ENCODE data around the gene ACTR3. TPM values are rescaled to one million over a fixed set of nuclear protein-coding genes. Genes with fewer than 3 reads are reported as not detected.

Gene ACTR3
- total and polyA plus RNA-seq, 2 of the 4 experiments (the other 2 are of a cell fraction), result 246 to 307 TPM

GRCh38 chr2:113930448-113930847, 40.6 kb downstream of the ACTR3 start:
- ATAC-seq (ENCODE audit: low read depth) (peak; percentile 52; the same call in 1 of the 2 replicates), DNase-seq (peak; percentile 39)
- Histone ChIP-seq H3K4ac (ENCODE audit: low read depth, low read length) (no peak overlapping the region), H2AK9ac (replicated peaks; ENCODE audit: low read depth, low read length, poor library complexity) (no peak overlapping the region), H3K14ac (replicated peaks; ENCODE audit: low read depth, low read length) (no peak overlapping the region), H2AK5ac (ENCODE audit: low read depth, low read length) (no peak overlapping the region), H3K9me1 (ENCODE audit: insufficient read depth, low read length) (peaks cover 2% of the 10 kb centered on the region; the same call in 1 of the 2 replicates), H3K27me3 (ENCODE audit: control insufficient read depth, insufficient read depth, low read length) (no peaks in the 10 kb centered on the region), H2BK5ac (ENCODE audit: low read depth, low read length, poor library complexity, severe bottlenecking) (peak overlapping the region; percentile 4), H3K4me3 (ENCODE audit: insufficient read depth, low read depth, low read length) (no peak overlapping the region), H2AFZ (replicated peaks; ENCODE audit: low read length, poor library complexity) (no peak overlapping the region), H2BK120ac (ENCODE audit: low read depth, low read length) (no peak overlapping the region), H3K9me3 (ENCODE audit: control insufficient read depth, insufficient read depth, low read length) (no peaks in the 10 kb centered on the region), H3K79me1 (ENCODE audit: low read depth in 1 of 2, low read length in 2 of 2) (peaks cover 14 to 40% of the 10 kb centered on the region in 2 experiments), H3K56ac (ENCODE audit: extremely low read depth, insufficient read depth, low read length) (no peak overlapping the region), H3K36me3 (ENCODE audit: control insufficient read depth, insufficient read depth, low read length) (peaks cover 53% of the 10 kb centered on the region), H3K9ac (ENCODE audit: low read depth, low read length) (no peak overlapping the region), H4K5ac (ENCODE audit: low read depth, low read length) (no peak overlapping the region), H3K18ac (ENCODE audit: low read depth, low read length) (peak overlapping the region; percentile 41; the same call in 1 of the 2 replicates), H3K27ac (ENCODE audit: insufficient read depth, low read length) (no peak overlapping the region; the same call in 1 of the 2 replicates), H3K4me1 (ENCODE audit: control insufficient read depth, insufficient read depth, low read length) (peaks cover 5% of the 10 kb centered on the region), H3K4me2 (ENCODE audit: low read depth, low read length) (no peak overlapping the region; the same call in 1 of the 2 replicates), H2BK20ac (ENCODE audit: low read depth, low read length) (no peak overlapping the region), H4K8ac (ENCODE audit: low read depth in 2 of 2, low read length in 2 of 2) (no peak overlapping the region), H2BK15ac (ENCODE audit: low read depth, low read length) (no peak overlapping the region), H4K20me1 (ENCODE audit: insufficient read depth, low read length) (peaks cover 50% of the 10 kb centered on the region), H4K91ac (ENCODE audit: insufficient read depth, low read depth, low read length) (no peak overlapping the region), H3K23ac (ENCODE audit: low read depth, low read length) (no peak overlapping the region)
- dilution Hi-C loops (cut with HindIII; ENCODE audit: low sequenced_read_pairs, unreplicated experiment), result no loop called here
- ChIA-PET CTCF (no interaction called here), POLR2A (ENCODE audit: unreplicated experiment) (no interaction called here)
- TF ChIP-seq MXI1 (IDR thresholded peaks at IDR 0.05; ENCODE audit: borderline replicate concordance, low read depth, low read length), result no peak
- no peak for TF ChIP-seq USF2 (IDR thresholded peaks at IDR 0.05; ENCODE audit: low read depth, low read length)
- no peak for TF ChIP-seq BHLHE40 (IDR thresholded peaks at IDR 0.05; ENCODE audit: low read depth, low read length)
- TF ChIP-seq SMC3 (IDR thresholded peaks at IDR 0.05; ENCODE audit: low read depth, low read length), result no peak
- no peak for TF ChIP-seq CHD1 (IDR thresholded peaks at IDR 0.05; ENCODE audit: low read depth, low read length)
- TF ChIP-seq RAD21 (IDR thresholded peaks at IDR 0.05; ENCODE audit: low read length), result no peak
- no peak for TF ChIP-seq RCOR1 (IDR thresholded peaks at IDR 0.05; ENCODE audit: insufficient replicate concordance, low read length)
- TF ChIP-seq RFX5 (IDR thresholded peaks at IDR 0.05; ENCODE audit: low read depth, low read length), result no peak
- TF ChIP-seq MAFK (IDR thresholded peaks at IDR 0.05; ENCODE audit: low read depth, low read length), result no peak
- TF ChIP-seq CEBPB (IDR thresholded peaks at IDR 0.05; ENCODE audit: low read depth, low read length), result no peak
- no peak for TF ChIP-seq MAZ (IDR thresholded peaks at IDR 0.05; ENCODE audit: borderline replicate concordance, low read depth, low read length)
- TF ChIP-seq, protein P1, sequence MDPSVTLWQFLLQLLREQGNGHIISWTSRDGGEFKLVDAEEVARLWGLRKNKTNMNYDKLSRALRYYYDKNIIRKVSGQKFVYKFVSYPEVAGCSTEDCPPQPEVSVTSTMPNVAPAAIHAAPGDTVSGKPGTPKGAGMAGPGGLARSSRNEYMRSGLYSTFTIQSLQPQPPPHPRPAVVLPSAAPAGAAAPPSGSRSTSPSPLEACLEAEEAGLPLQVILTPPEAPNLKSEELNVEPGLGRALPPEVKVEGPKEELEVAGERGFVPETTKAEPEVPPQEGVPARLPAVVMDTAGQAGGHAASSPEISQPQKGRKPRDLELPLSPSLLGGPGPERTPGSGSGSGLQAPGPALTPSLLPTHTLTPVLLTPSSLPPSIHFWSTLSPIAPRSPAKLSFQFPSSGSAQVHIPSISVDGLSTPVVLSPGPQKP (IDR thresholded peaks at IDR 0.05; ENCODE audit: borderline replicate concordance, low read depth, low read length), result no peak
- no peak for TF ChIP-seq POLR2A (IDR thresholded peaks at IDR 0.05; ENCODE audit: low read depth, low read length)
- no peak for TF ChIP-seq NFE2L2 (IDR thresholded peaks at IDR 0.05; ENCODE audit: low read depth, low read length)
- TF ChIP-seq, protein P2, sequence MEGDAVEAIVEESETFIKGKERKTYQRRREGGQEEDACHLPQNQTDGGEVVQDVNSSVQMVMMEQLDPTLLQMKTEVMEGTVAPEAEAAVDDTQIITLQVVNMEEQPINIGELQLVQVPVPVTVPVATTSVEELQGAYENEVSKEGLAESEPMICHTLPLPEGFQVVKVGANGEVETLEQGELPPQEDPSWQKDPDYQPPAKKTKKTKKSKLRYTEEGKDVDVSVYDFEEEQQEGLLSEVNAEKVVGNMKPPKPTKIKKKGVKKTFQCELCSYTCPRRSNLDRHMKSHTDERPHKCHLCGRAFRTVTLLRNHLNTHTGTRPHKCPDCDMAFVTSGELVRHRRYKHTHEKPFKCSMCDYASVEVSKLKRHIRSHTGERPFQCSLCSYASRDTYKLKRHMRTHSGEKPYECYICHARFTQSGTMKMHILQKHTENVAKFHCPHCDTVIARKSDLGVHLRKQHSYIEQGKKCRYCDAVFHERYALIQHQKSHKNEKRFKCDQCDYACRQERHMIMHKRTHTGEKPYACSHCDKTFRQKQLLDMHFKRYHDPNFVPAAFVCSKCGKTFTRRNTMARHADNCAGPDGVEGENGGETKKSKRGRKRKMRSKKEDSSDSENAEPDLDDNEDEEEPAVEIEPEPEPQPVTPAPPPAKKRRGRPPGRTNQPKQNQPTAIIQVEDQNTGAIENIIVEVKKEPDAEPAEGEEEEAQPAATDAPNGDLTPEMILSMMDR (conservative IDR thresholded peaks at IDR 0.05; ENCODE audit: low read depth, low read length), result no peak
- TF ChIP-seq FOS (IDR thresholded peaks at IDR 0.05; ENCODE audit: low read depth, low read length), result no peak
- in situ Hi-C loops (cut with MboI; ENCODE audit: low sequenced_read_pairs), result no loop called here
- intact Hi-C loops (cut with micrococcal nuclease), result loop anchor here (5.0 kb wide), 1 partner anchor 188 kb away; no protein-coding TSS in a partner anchor
- no TSS peak for BruUV-seq (replicated peaks)
- WGBS, 2 experiments (ENCODE audit: extremely low coverage in 2 of 2, insufficient read length in 1 of 2), result no CpG with 5 or more reads among the region's 1 CpG
